Measurements from ENCODE around the gene ROR2. TPM values are rescaled to one million over a fixed set of nuclear protein-coding genes. Genes with fewer than 3 reads are reported as not detected.
A peak's percentile ranks its signal among the peaks of the same experiment; 100 is the strongest.

ROR2 gene
- total and polyA plus RNA-seq, 5 donors from 2014 or later: 0.12 TPM; not detected in 4

DNA sequence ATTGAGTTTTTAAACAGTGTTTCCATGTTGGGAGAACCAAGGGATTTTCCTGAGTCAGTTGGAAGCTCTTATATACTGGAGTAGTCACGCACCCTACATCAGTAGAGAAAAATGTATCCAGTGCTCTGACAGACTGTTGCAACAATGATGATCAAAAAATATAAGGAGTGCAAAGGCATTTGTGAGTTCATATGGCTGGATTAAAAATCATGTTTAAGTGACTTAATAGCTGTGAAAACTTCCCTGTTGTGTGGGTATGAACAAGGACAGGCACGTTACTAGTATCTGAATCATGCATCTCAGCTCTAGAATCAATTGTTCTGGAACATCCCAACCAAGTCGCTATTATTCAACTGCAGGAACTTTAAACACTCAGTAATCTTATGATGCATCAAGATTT, 229.7 kb downstream of the ROR2 start:
- H3K4me1 ChIP-seq (ENCODE audit: control insufficient read depth, insufficient read depth, low read length, poor library complexity, severe bottlenecking): no peaks in the 10 kb centered on the region
- ATAC-seq (ENCODE audit: low read depth in 2 of 2): no peak
- Mint-ChIP-seq H3K4me3 (no peak overlapping the region), H3K27me3 (peaks cover 34% of the 10 kb centered on the region), H3K9me3 (peaks cover 0 to 16% (median 1%) of the 10 kb centered on the region in 7 donors), H3K4me1 (no peaks in the 10 kb centered on the region), H3K36me3 (no peaks in the 10 kb centered on the region), H3K27ac (no peak overlapping the region)
- H3K27ac ChIP-seq (ENCODE audit: insufficient read depth, low read length, poor library complexity, severe bottlenecking): no peak overlapping the region
- peaks cover 3% of the 10 kb centered on the region for H3K27me3 ChIP-seq (ENCODE audit: control insufficient read depth, insufficient read depth, low read length)
- no peak overlapping the region for H3K4me3 ChIP-seq (ENCODE audit: low read depth, low read length)
- H3K36me3 ChIP-seq (ENCODE audit: control insufficient read depth, insufficient read depth, low read length): no peaks in the 10 kb centered on the region
- peaks cover 0 to 5% of the 10 kb centered on the region in 2 experiments for H3K9me3 ChIP-seq (ENCODE audit: control insufficient read depth in 2 of 2, low read length in 2 of 2)
- DNase-seq: no peak

- no peak for DNase-seq
- H3K27ac Mint-ChIP-seq: no peak overlapping the region
- peaks cover 42% of the 10 kb centered on the region for H3K27me3 Mint-ChIP-seq
Measured at GRCh38 chr9:91718071-91718470, 232.0 kb downstream of the ROR2 start.

GRCh38 chr9:91716815-91717214, 233.2 kb downstream of the ROR2 start:
- Histone ChIP-seq H3K9me3 (ENCODE audit: control insufficient read depth in 2 of 2, low read length in 2 of 2) (peaks cover 0 to 5% of the 10 kb centered on the region in 2 experiments), H3K27me3 (ENCODE audit: control insufficient read depth, insufficient read depth, low read length) (peaks cover 5% of the 10 kb centered on the region), H3K27ac (ENCODE audit: insufficient read depth, low read length, poor library complexity, severe bottlenecking) (no peak overlapping the region), H3K4me1 (ENCODE audit: control insufficient read depth, insufficient read depth, low read length, poor library complexity, severe bottlenecking) (no peaks in the 10 kb centered on the region), H3K36me3 (ENCODE audit: control insufficient read depth, insufficient read depth, low read length) (no peaks in the 10 kb centered on the region), H3K4me3 (ENCODE audit: low read depth, low read length) (no peak overlapping the region)
- Mint-ChIP-seq H3K27ac (no peak overlapping the region), H3K36me3 (no peaks in the 10 kb centered on the region), H3K9me3 (peaks cover 0 to 16% (median 1%) of the 10 kb centered on the region in 7 donors), H3K27me3 (peaks cover 44% of the 10 kb centered on the region), H3K4me3 (no peak overlapping the region), H3K4me1 (peaks cover 0 to 9% (median 0%) of the 10 kb centered on the region in 4 donors)
- no peak for DNase-seq
- no peak for ATAC-seq (ENCODE audit: low read depth in 2 of 2)

More at GRCh38 chr9:91718071-91718470, 232.0 kb downstream of the ROR2 start:
- ATAC-seq (ENCODE audit: low read depth in 2 of 2): no peak
- no peaks in the 10 kb centered on the region for H3K4me1 ChIP-seq (ENCODE audit: control insufficient read depth, insufficient read depth, low read length, poor library complexity, severe bottlenecking)
- no peaks in the 10 kb centered on the region for H3K36me3 ChIP-seq (ENCODE audit: control insufficient read depth, insufficient read depth, low read length)
- H3K27me3 ChIP-seq (ENCODE audit: control insufficient read depth, insufficient read depth, low read length): peaks cover 5% of the 10 kb centered on the region
- no peak overlapping the region for H3K27ac ChIP-seq (ENCODE audit: insufficient read depth, low read length, poor library complexity, severe bottlenecking)
- no peak overlapping the region for H3K4me3 Mint-ChIP-seq
- H3K9me3 Mint-ChIP-seq: peaks cover 0 to 16% (median 1%) of the 10 kb centered on the region in 7 donors
- peaks cover 0 to 5% (median 0%) of the 10 kb centered on the region in 4 donors for H3K4me1 Mint-ChIP-seq
- H3K4me3 ChIP-seq (ENCODE audit: low read depth, low read length): no peak overlapping the region
- no peaks in the 10 kb centered on the region for H3K36me3 Mint-ChIP-seq
- H3K9me3 ChIP-seq (ENCODE audit: control insufficient read depth in 2 of 2, low read length in 2 of 2): peaks cover 0 to 5% of the 10 kb centered on the region in 2 experiments

GRCh38 chr9:91716239-91716638, 233.8 kb downstream of the ROR2 start:
- H3K9me3 Mint-ChIP-seq: peaks cover 0 to 16% (median 1%) of the 10 kb centered on the region in 7 donors
- H3K27ac Mint-ChIP-seq: no peak overlapping the region
- Histone ChIP-seq H3K4me3 (ENCODE audit: low read depth, low read length) (no peak overlapping the region), H3K36me3 (ENCODE audit: control insufficient read depth, insufficient read depth, low read length) (no peaks in the 10 kb centered on the region), H3K9me3 (ENCODE audit: control insufficient read depth in 2 of 2, low read length in 2 of 2) (peaks cover 0 to 5% of the 10 kb centered on the region in 2 experiments), H3K4me1 (ENCODE audit: control insufficient read depth, insufficient read depth, low read length, poor library complexity, severe bottlenecking) (no peaks in the 10 kb centered on the region), H3K27ac (ENCODE audit: insufficient read depth, low read length, poor library complexity, severe bottlenecking) (no peak overlapping the region), H3K27me3 (ENCODE audit: control insufficient read depth, insufficient read depth, low read length) (peaks cover 5% of the 10 kb centered on the region)
- H3K4me3 Mint-ChIP-seq: no peak overlapping the region
- ATAC-seq (ENCODE audit: low read depth in 2 of 2) (no peak), DNase-seq (no peak)
- H3K27me3 Mint-ChIP-seq: peaks cover 44% of the 10 kb centered on the region
- no peaks in the 10 kb centered on the region for H3K36me3 Mint-ChIP-seq
- peaks cover 0 to 9% (median 0%) of the 10 kb centered on the region in 4 donors for H3K4me1 Mint-ChIP-seq

DNA sequence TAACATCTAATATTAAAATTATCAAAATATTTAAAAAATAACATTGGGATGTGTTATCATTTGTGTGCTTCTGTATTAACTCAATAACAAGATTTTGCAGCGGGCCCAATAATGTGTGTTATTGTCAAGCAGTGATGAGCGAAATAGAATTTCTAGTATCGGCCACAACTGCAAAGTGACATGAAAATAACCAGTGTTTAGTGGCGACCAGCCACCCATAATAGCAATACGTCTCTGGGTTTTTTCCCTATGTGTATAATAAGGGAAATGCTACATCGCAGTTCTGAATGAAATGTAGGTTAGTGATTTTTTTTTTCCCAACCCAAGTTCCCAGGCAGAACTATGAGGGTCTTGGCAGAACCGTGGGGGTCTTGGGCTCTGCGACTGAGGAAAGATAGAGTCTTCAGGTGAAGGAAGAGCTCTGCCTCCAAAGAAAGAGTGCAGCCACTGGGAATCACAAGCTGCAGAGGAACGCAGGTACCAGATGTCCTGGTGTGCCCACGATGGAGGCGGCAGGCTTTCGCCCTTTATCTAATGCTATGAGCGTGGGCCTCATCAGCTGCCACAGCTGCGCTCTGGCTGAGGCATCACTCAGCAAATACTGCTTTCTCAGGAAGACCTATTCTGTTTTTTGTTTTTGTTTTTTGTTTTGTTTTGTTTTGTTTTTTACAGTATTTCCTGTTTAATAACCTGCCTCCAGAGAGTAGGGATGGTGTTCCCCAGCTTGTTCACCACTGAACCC, 235.0 kb downstream of the ROR2 start:
- no peak overlapping the region for H3K4me3 Mint-ChIP-seq

DNA sequence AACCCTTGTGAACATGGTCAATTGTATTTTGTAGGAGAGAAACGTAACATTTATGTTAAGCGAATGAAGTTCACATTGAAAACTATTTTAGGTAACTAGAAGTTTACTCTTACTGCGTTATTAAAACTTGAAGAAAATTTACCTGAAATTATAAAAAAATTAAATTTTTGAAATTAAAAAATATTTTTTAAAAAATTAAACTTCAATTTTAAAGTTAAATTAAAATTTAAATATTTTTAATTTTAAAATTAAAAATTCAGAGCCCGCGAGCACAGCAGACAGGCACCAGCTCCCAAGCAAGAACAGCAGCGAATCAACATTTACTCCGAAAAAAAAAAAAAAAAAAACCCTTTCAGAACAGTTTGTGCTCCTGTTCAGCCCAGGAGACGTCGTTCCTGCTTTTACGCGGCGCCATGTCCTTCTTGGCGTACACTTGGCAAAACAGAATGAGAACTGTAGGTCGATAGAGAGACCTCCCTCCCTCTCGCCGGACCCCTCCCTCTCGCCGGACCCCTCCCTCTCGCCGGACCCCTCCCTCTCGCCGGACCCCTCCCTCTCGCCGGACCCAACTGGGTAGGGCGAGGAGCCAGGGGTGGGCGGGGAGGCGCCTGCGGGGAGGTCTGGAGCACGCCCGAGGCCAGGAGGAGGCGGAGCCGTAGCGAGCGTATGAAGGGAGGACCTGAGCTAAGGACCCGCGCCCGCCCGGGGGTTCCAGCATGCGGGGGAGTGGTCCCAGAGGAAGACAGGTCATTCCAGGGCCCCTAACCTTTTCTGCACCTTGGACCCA, 235.8 kb downstream of the ROR2 start:
- peaks cover 0 to 5% of the 10 kb centered on the region in 2 experiments for H3K9me3 ChIP-seq (ENCODE audit: control insufficient read depth in 2 of 2, low read length in 2 of 2)
- peak overlapping the region in 1 of 4 donors; percentile 17 for H3K4me3 Mint-ChIP-seq
- H3K4me3 ChIP-seq (ENCODE audit: low read depth, low read length): no peak overlapping the region
- H3K4me1 Mint-ChIP-seq: peaks cover 0 to 9% (median 0%) of the 10 kb centered on the region in 4 donors
- H3K36me3 Mint-ChIP-seq: no peaks in the 10 kb centered on the region
- H3K27me3 Mint-ChIP-seq: peaks cover 39% of the 10 kb centered on the region
- no peaks in the 10 kb centered on the region for H3K4me1 ChIP-seq (ENCODE audit: control insufficient read depth, insufficient read depth, low read length, poor library complexity, severe bottlenecking)
- H3K27ac Mint-ChIP-seq: no peak overlapping the region
- no peak for DNase-seq
- no peaks in the 10 kb centered on the region for H3K36me3 ChIP-seq (ENCODE audit: control insufficient read depth, insufficient read depth, low read length)
- peaks cover 2% of the 10 kb centered on the region for H3K27me3 ChIP-seq (ENCODE audit: control insufficient read depth, insufficient read depth, low read length)
- no peak for ATAC-seq (ENCODE audit: low read depth in 2 of 2)
- no peak overlapping the region for H3K27ac ChIP-seq (ENCODE audit: insufficient read depth, low read length, poor library complexity, severe bottlenecking)
- H3K9me3 Mint-ChIP-seq: peaks cover 0 to 16% (median 2%) of the 10 kb centered on the region in 7 donors

More for the DNA sequence above, 235.0 kb downstream of the ROR2 start:
- Histone ChIP-seq H3K36me3 (ENCODE audit: control insufficient read depth, insufficient read depth, low read length) (no peaks in the 10 kb centered on the region), H3K4me1 (ENCODE audit: control insufficient read depth, insufficient read depth, low read length, poor library complexity, severe bottlenecking) (no peaks in the 10 kb centered on the region), H3K4me3 (ENCODE audit: low read depth, low read length) (no peak overlapping the region), H3K9me3 (ENCODE audit: control insufficient read depth in 2 of 2, low read length in 2 of 2) (peaks cover 0 to 5% of the 10 kb centered on the region in 2 experiments), H3K27me3 (ENCODE audit: control insufficient read depth, insufficient read depth, low read length) (peaks cover 2% of the 10 kb centered on the region), H3K27ac (ENCODE audit: insufficient read depth, low read length, poor library complexity, severe bottlenecking) (no peak overlapping the region)
- ATAC-seq (ENCODE audit: low read depth in 2 of 2) (no peak), DNase-seq (no peak)
- Mint-ChIP-seq H3K4me1 (peaks cover 0 to 9% (median 0%) of the 10 kb centered on the region in 4 donors), H3K36me3 (no peaks in the 10 kb centered on the region), H3K27me3 (peaks cover 44% of the 10 kb centered on the region), H3K9me3 (peaks cover 0 to 16% (median 1%) of the 10 kb centered on the region in 7 donors), H3K27ac (no peak overlapping the region)

DNA sequence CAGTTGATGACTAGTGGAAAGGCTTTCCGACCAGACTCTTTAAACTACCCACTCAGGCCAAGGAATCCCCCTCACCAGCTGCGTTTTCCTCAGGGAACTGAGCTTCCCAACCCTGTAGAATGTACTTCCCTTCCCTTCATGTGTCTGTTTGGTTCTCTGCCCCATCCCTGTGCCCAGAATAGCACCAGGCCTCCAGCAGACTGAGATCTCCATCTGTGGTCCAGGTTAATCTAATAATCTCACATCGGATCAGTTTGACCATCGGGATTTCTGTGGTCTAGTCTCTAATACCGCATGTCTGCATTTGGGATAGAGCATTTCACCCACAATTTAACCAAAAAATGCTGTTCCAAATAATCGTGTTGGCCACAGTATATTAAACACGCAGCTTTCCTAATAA, 237.2 kb downstream of the ROR2 start:
- Histone ChIP-seq H3K4me1 (ENCODE audit: control insufficient read depth, insufficient read depth, low read length, poor library complexity, severe bottlenecking) (no peaks in the 10 kb centered on the region), H3K4me3 (ENCODE audit: low read depth, low read length) (no peak overlapping the region), H3K27me3 (ENCODE audit: control insufficient read depth, insufficient read depth, low read length) (peaks cover 2% of the 10 kb centered on the region), H3K27ac (ENCODE audit: insufficient read depth, low read length, poor library complexity, severe bottlenecking) (no peak overlapping the region), H3K9me3 (ENCODE audit: control insufficient read depth in 2 of 2, low read length in 2 of 2) (peaks cover 0 to 5% of the 10 kb centered on the region in 2 experiments), H3K36me3 (ENCODE audit: control insufficient read depth, insufficient read depth, low read length) (no peaks in the 10 kb centered on the region)
- Mint-ChIP-seq H3K27me3 (peaks cover 30% of the 10 kb centered on the region), H3K27ac (no peak overlapping the region), H3K36me3 (no peaks in the 10 kb centered on the region), H3K9me3 (peaks cover 0 to 16% (median 2%) of the 10 kb centered on the region in 7 donors), H3K4me3 (no peak overlapping the region), H3K4me1 (peaks cover 0 to 9% (median 0%) of the 10 kb centered on the region in 4 donors)
- ATAC-seq (ENCODE audit: low read depth in 2 of 2) (no peak), DNase-seq (no peak)

Measured in CD4-positive, CD25-positive, alpha-beta regulatory T cell (primary cell).